ENCODE measurements around the gene MCF2L.

GRCh38 chr13:112994781-112995355, 25.9 kb downstream of the MCF2L start:
- TF ChIP-seq REST (IDR thresholded peaks at IDR 0.05; ENCODE audit: insufficient read depth in 1 of 2, low read depth in 2 of 2, low read length in 2 of 2) = no peak
- TF ChIP-seq TAF1 (IDR thresholded peaks at IDR 0.05; ENCODE audit: borderline replicate concordance, insufficient read depth, low read length) = no peak
- no peak for TF ChIP-seq POLR2AphosphoS5 (IDR thresholded peaks at IDR 0.05; ENCODE audit: low read depth, low read length)
